GM12865 (cell line): ENCODE results near the gene SNRPA.
"Not testable (repeated sequence)": the region's sequence is repeated elsewhere in the genome, so short reads cannot be mapped to it uniquely, and the experiment has no call there.

Experiments used
- DNase-seq: peaks from one replicate; pipeline ENCODE4 v3.0.0; 2010; ENCODE audit warnings: low read depth
- H3K4me3 ChIP-seq: 2 replicates; pipeline ENCODE4 v1.5.1; 2011; ENCODE audit warnings: mild to moderate bottlenecking, low read depth, low read length, control low read depth
- TF ChIP-seq, protein P1 (sequence below): IDR thresholded peaks from 2 replicates; pipeline ENCODE4 v1.5.1; 2011; ENCODE audit warnings: low read length, control low read depth, low read depth, inconsistent platforms; ENCODE audit not compliant: insufficient read depth; ENCODE audit errors: missing control alignments

SNRPA gene

DNA sequence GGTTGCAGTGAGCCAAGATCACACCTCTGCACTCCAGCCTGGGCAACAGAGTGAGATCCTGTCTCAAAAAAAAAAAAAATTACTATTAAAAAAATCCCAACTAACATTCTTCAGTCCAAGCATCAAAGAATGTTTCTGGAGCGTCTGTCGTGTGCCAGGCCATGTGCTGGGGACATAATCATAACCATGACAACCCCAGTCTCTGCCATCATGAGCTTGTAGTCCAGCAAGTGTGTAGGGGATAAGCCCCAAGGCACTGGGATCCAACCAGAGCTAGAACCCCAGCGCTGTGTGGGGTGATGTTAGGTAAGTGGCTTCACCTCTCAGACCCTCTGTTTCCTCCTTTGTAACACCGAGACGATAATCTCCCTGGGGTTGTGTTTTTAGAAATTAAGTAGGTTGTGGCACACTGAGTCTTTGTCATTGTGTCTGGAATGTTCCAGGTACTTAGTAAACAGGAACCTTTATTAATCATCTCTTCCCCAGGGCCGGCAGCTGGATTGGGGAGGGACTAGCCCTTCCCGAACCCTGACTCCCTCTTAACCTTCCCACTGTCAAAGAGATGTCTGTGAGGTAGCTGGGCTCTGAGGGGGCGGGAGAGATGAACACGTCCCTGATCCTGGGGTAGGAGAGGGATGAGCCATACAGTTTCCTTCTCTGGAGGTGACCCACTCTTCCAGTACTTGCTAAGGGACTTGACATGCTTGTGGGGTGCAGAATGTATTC, 28.9 kb upstream of the SNRPA start:
- DNase-seq = no peak
- no peak overlapping the region for H3K4me3 ChIP-seq
- TF ChIP-seq, protein P1, sequence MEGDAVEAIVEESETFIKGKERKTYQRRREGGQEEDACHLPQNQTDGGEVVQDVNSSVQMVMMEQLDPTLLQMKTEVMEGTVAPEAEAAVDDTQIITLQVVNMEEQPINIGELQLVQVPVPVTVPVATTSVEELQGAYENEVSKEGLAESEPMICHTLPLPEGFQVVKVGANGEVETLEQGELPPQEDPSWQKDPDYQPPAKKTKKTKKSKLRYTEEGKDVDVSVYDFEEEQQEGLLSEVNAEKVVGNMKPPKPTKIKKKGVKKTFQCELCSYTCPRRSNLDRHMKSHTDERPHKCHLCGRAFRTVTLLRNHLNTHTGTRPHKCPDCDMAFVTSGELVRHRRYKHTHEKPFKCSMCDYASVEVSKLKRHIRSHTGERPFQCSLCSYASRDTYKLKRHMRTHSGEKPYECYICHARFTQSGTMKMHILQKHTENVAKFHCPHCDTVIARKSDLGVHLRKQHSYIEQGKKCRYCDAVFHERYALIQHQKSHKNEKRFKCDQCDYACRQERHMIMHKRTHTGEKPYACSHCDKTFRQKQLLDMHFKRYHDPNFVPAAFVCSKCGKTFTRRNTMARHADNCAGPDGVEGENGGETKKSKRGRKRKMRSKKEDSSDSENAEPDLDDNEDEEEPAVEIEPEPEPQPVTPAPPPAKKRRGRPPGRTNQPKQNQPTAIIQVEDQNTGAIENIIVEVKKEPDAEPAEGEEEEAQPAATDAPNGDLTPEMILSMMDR = no peak

- no peak for DNase-seq
These were observed 27.2 kb upstream of the SNRPA start for GRCh38 chr19:40723661-40724254.

GRCh38 chr19:40724315-40724714, 26.7 kb upstream of the SNRPA start:
- no peak overlapping the region for H3K4me3 ChIP-seq
- DNase-seq = no peak
- TF ChIP-seq, protein P1 = no peak

More at GRCh38 chr19:40723661-40724254, 27.2 kb upstream of the SNRPA start:
- no peak overlapping the region for H3K4me3 ChIP-seq
- TF ChIP-seq, protein P1 = no peak

- no peak for DNase-seq
- TF ChIP-seq, protein P1 = no peak
- H3K4me3 ChIP-seq = no peak overlapping the region
These were observed 26.1 kb upstream of the SNRPA start for GRCh38 chr19:40724855-40725254.

DNA sequence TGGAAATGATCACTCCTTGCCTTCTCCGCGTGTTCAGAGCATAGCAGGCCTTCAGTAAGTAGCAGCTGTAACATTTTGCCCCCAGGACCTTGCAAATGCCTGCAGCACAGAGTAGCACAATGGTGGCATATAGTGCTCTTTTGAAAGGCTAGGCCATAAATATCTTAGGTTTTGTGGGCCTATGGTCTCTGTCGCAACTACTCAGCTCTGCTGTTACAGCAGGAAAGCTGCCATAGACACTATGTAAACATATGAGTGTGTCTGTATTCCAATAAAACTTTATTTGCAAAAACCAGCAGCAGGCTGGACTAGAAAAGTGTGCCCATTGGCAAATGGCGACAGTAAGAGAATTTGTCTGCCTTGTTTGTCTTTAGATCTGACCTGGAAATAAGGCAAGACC, 24.7 kb upstream of the SNRPA start:
- no peak for DNase-seq
- H3K4me3 ChIP-seq = no peak overlapping the region
- TF ChIP-seq, protein P1 = no peak

GRCh38 chr19:40730065-40730464, 20.9 kb upstream of the SNRPA start:
- H3K4me3 ChIP-seq, DNase-seq: not testable (repeated sequence)

DNA sequence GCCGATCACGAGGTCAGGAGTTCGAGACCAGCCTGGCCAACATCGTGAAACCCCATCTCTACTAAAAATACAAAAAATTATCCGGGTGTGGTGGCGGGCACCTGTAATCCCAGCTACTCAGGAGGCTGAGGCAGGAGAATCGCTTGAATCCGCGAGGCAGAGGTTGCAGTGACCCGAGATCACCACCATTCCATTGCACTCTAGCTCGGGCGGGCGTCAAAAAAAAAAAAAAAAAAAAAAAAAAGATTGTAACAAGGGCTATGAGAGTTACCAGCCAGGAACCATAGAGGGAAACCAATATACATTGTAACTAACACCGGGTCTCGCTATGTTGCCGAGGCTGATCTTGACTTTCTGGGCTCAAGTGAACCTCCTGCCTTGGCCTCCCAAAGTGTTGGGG, 18.7 kb upstream of the SNRPA start:
- not testable (repeated sequence) for H3K4me3 ChIP-seq, DNase-seq

DNA sequence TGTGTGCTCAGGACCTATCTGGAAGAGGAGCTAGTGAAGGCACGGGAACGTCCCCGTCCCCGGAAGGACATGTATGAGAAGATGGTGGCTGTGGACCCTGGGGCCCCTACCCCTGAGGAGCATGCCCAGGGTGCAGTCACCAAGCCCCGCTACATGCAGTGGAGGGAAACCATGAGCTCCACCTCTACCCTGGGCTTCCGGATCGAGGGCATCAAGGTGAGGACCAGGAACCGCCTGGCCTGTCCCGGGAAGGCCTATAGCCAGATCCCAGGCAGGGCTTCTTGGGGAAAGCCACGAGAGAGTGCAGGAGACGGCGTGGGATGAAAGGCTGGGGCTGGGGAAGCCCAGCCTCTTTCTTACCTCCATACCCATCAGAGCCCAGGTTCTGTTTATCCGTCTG, 17.9 kb upstream of the SNRPA start:
- TF ChIP-seq, protein P1 = no peak
- DNase-seq = no peak
- H3K4me3 ChIP-seq = no peak overlapping the region
